KMS-11 (cell line): ENCODE measurements around the gene GPR17.

Experiments used
- H2AFZ ChIP-seq: fragments of 200-600 bp; sonication (generic); 2 replicates; pipeline ENCODE4 v1.6.1; 2016; ENCODE audit warnings: antibody characterized with exemption, mixed run types, low read depth
- H3K27ac ChIP-seq: fragments of 200-600 bp; sonication (generic); 2 replicates; pipeline ENCODE4 v1.6.1; 2016; ENCODE audit warnings: mild to moderate bottlenecking, mixed run types
- H3K27me3 ChIP-seq: fragments of 200-600 bp; sonication (generic); 2 replicates; pipeline ENCODE4 v1.6.1; 2017; ENCODE audit warnings: mild to moderate bottlenecking, low read depth, mixed run types, moderate library complexity; ENCODE audit not compliant: insufficient read depth
- H3K36me3 ChIP-seq: fragments of 200-600 bp; sonication (generic); 2 replicates; pipeline ENCODE4 v1.6.1; 2017; ENCODE audit warnings: mild to moderate bottlenecking, mixed run types; ENCODE audit not compliant: insufficient read depth
- H3K4me1 ChIP-seq: fragments of 200-600 bp; sonication (generic); 2 replicates; pipeline ENCODE4 v1.6.1; 2016; ENCODE audit warnings: mild to moderate bottlenecking, low read depth, mixed run types; ENCODE audit not compliant: poor library complexity, severe bottlenecking
- H3K4me2 ChIP-seq: fragments of 200-600 bp; sonication (generic); 2 replicates; pipeline ENCODE4 v1.7.0; 2016; ENCODE audit warnings: mild to moderate bottlenecking, mixed run types
- H3K4me3 ChIP-seq: fragments of 200-600 bp; sonication (generic); IDR thresholded peaks from 2 replicates; pipeline ENCODE4 v1.6.1; 2017; ENCODE audit warnings: low read depth, low read length, mixed read lengths; ENCODE audit not compliant: insufficient read depth
- H3K79me2 ChIP-seq: fragments of 200-600 bp; sonication (generic); 2 replicates; pipeline ENCODE4 v1.6.1; 2016; ENCODE audit warnings: low read depth, mixed run types; ENCODE audit not compliant: insufficient read depth
- H3K9ac ChIP-seq: fragments of 200-600 bp; sonication (generic); 2 replicates; pipeline ENCODE4 v1.6.1; 2016; ENCODE audit warnings: mild to moderate bottlenecking, mixed run types
- H4K20me1 ChIP-seq: fragments of 200-600 bp; sonication (generic); 2 replicates; pipeline ENCODE4 v1.6.1; 2016; ENCODE audit warnings: mild to moderate bottlenecking, mixed run types; ENCODE audit not compliant: insufficient read depth
- CTCF ChIP-seq: fragments of 200-600 bp; sonication (generic); conservative IDR thresholded peaks from 2 replicates; pipeline ENCODE4 v1.6.1; 2017; ENCODE audit warnings: low read depth, mild to moderate bottlenecking, antibody characterized with exemption, low read length, moderate library complexity, mixed read lengths

GPR17 gene

GRCh38 chr2:127652786-127653357, 6.9 kb downstream of the GPR17 start:
- Histone ChIP-seq H3K4me2 (no peak overlapping the region), H3K36me3 (no peaks in the 10 kb centered on the region), H3K27me3 (no peaks in the 10 kb centered on the region), H3K9ac (no peak overlapping the region), H3K4me3 (no peak overlapping the region), H2AFZ (no peak overlapping the region), H4K20me1 (no peaks in the 10 kb centered on the region), H3K27ac (no peak overlapping the region), H3K79me2 (no peaks in the 10 kb centered on the region), H3K4me1 (no peaks in the 10 kb centered on the region)
- TF ChIP-seq CTCF = no peak

GRCh38 chr2:127653421-127654083, 7.6 kb downstream of the GPR17 start:
- Histone ChIP-seq H3K9ac (no peak overlapping the region), H3K4me1 (no peaks in the 10 kb centered on the region), H4K20me1 (no peaks in the 10 kb centered on the region), H3K27me3 (no peaks in the 10 kb centered on the region), H3K4me3 (no peak overlapping the region), H3K4me2 (no peak overlapping the region), H3K36me3 (no peaks in the 10 kb centered on the region), H3K79me2 (no peaks in the 10 kb centered on the region), H2AFZ (no peak overlapping the region), H3K27ac (no peak overlapping the region)
- no peak for TF ChIP-seq CTCF

GRCh38 chr2:127654084-127654837, 8.3 kb downstream of the GPR17 start:
- no peak overlapping the region for H3K27ac ChIP-seq
- H3K4me1 ChIP-seq = no peaks in the 10 kb centered on the region
- no peak overlapping the region for H3K9ac ChIP-seq
- no peak for TF ChIP-seq CTCF
- no peaks in the 10 kb centered on the region for H3K36me3 ChIP-seq
- H3K4me2 ChIP-seq = no peak overlapping the region
- H4K20me1 ChIP-seq = no peaks in the 10 kb centered on the region
- H3K4me3 ChIP-seq = no peak overlapping the region
- H2AFZ ChIP-seq = no peak overlapping the region
- H3K79me2 ChIP-seq = no peaks in the 10 kb centered on the region
- H3K27me3 ChIP-seq = no peaks in the 10 kb centered on the region

- no peaks in the 10 kb centered on the region for H3K36me3 ChIP-seq
- H2AFZ ChIP-seq = no peak overlapping the region
- H3K79me2 ChIP-seq = no peaks in the 10 kb centered on the region
- H3K4me2 ChIP-seq = no peak overlapping the region
- no peaks in the 10 kb centered on the region for H3K4me1 ChIP-seq
- TF ChIP-seq CTCF = no peak
- no peak overlapping the region for H3K27ac ChIP-seq
- H3K9ac ChIP-seq = no peak overlapping the region
- no peak overlapping the region for H3K4me3 ChIP-seq
- no peaks in the 10 kb centered on the region for H4K20me1 ChIP-seq
- no peaks in the 10 kb centered on the region for H3K27me3 ChIP-seq
Observed at GRCh38 chr2:127654838-127655175, 8.9 kb downstream of the GPR17 start.
